OCI-LY1 (cell line): ENCODE data around the gene ATG4D.
"Not testable (repeated sequence)": the region's sequence is repeated elsewhere in the genome, so short reads cannot be mapped to it uniquely, and the experiment has no call there.

Experiments
- H2AFZ ChIP-seq: fragments of 200-600 bp; sonication (generic), shearing (Covaris generic); 2 replicates; pipeline ENCODE4 v1.6.0; 2014; ENCODE audit warnings: antibody characterized with exemption, mild to moderate bottlenecking, low read length
- H3F3A ChIP-seq: fragments of 200-600 bp; sonication (generic), shearing (Covaris generic); 2 replicates; pipeline ENCODE4 v1.6.0; 2014; ENCODE audit warnings: mild to moderate bottlenecking, antibody characterized with exemption, low read length, moderate library complexity; ENCODE audit not compliant: insufficient read depth
- H3K27ac ChIP-seq: fragments of 200-600 bp; sonication (generic); 2 replicates; pipeline ENCODE4 v1.5.1; 2014; ENCODE audit warnings: low read length, mixed run types, mild to moderate bottlenecking, low read depth; ENCODE audit not compliant: poor library complexity, severe bottlenecking
- H3K27me3 ChIP-seq: fragments of 200-600 bp; sonication (generic); 2 replicates; pipeline ENCODE4 v1.6.0; 2014; ENCODE audit warnings: antibody characterized with exemption, mild to moderate bottlenecking, low read length, moderate library complexity; ENCODE audit not compliant: insufficient read depth
- H3K36me3 ChIP-seq: fragments of 200-600 bp; sonication (generic); 2 replicates; pipeline ENCODE4 v1.6.1; 2014; ENCODE audit warnings: mild to moderate bottlenecking, antibody characterized with exemption, low read length, moderate library complexity, mixed read lengths; ENCODE audit not compliant: insufficient read depth
- H3K4me1 ChIP-seq: fragments of 200-600 bp; sonication (generic); 2 replicates; pipeline ENCODE4 v1.5.1; 2014; ENCODE audit warnings: mild to moderate bottlenecking, low read length, moderate library complexity; ENCODE audit not compliant: insufficient read depth, severe bottlenecking
- H3K4me2 ChIP-seq: fragments of 200-600 bp; sonication (generic), shearing (Covaris generic); 2 replicates; pipeline ENCODE4 v1.6.1; 2014; ENCODE audit warnings: low read length
- H3K4me3 ChIP-seq: fragments of 200-600 bp; sonication (generic); 2 replicates; pipeline ENCODE4 v1.5.1; 2014; ENCODE audit warnings: low read length, low read depth, mild to moderate bottlenecking, mixed read lengths; ENCODE audit not compliant: poor library complexity, severe bottlenecking
- H3K79me2 ChIP-seq: fragments of 200-600 bp; shearing (Covaris generic); 2 replicates; pipeline ENCODE4 v1.6.1; 2016; ENCODE audit warnings: mixed run types, low read length, mixed read lengths; ENCODE audit not compliant: insufficient read depth
- H3K9ac ChIP-seq: fragments of 200-600 bp; sonication (generic), shearing (Covaris generic); 2 replicates; pipeline ENCODE4 v1.6.1; 2014; ENCODE audit warnings: mild to moderate bottlenecking, low read length, mixed read lengths
- H3K9me2 ChIP-seq: fragments of 200-600 bp; sonication (generic), shearing (Covaris generic); 2 replicates; pipeline ENCODE4 v1.6.1; 2014; ENCODE audit warnings: low read depth, mild to moderate bottlenecking, low read length, mixed read lengths
- H3K9me3 ChIP-seq: fragments of 200-600 bp; shearing (Covaris generic); 2 replicates; pipeline ENCODE4 v1.6.1; 2014; ENCODE audit warnings: low read length, mixed read lengths
- H4K20me1 ChIP-seq: fragments of 200-600 bp; sonication (generic), shearing (Covaris generic); 2 replicates; pipeline ENCODE4 v1.6.0; 2016; ENCODE audit warnings: mild to moderate bottlenecking, low read length; ENCODE audit not compliant: insufficient read depth
- CTCF ChIP-seq: fragments of 200-600 bp; sonication (generic), shearing (Covaris generic); IDR thresholded peaks from 2 replicates; pipeline ENCODE4 v1.5.1; 2017; ENCODE audit warnings: mild to moderate bottlenecking, antibody characterized with exemption, low read length, moderate library complexity, mixed read lengths
- EZH2 ChIP-seq: fragments of 200-600 bp; sonication (generic), shearing (Covaris generic); IDR thresholded peaks from 2 replicates; pipeline ENCODE4 v1.8.0; 2017; ENCODE audit warnings: borderline replicate concordance, mixed run types, mild to moderate bottlenecking, antibody characterized with exemption, low read length, moderate library complexity, mixed read lengths

Gene ATG4D

GRCh38 chr19:10568826-10569651 is 25.3 kb downstream of the ATG4D start, which contains the start of gene CDKN2D:
Gene CDKN2D (minus strand): TSS chr19:10568979. CDS start chr19:10568653, 326 bp downstream.
- Histone ChIP-seq H3K27ac (peak within 1 kb of the TSS; percentile 98), H3K9me2 (no peaks in the 10 kb centered on the region), H3K4me1 (peaks cover 38% of the 10 kb centered on the region), H3K9ac (peak within 1 kb of the TSS; percentile 95), H4K20me1 (no peaks in the 10 kb centered on the region), H3K9me3 (no peaks in the 10 kb centered on the region), H3K27me3 (no peaks in the 10 kb centered on the region), H3K4me2 (peak within 1 kb of the TSS; percentile 83), H2AFZ (no peak within 1 kb of the TSS; the same call in 1 of the 2 replicates), H3K4me3 (peak within 1 kb of the TSS; percentile 67), H3F3A (peaks cover 9% of the 10 kb centered on the region; the same call in 1 of the 2 replicates), H3K79me2 (peaks cover 10% of the 10 kb centered on the region), H3K36me3 (peaks cover 5% of the 10 kb centered on the region; the same call in 1 of the 2 replicates)
- TF ChIP-seq EZH2 = no peak
- TF ChIP-seq CTCF = no peak

- H3K9me3 ChIP-seq, H3K4me3 ChIP-seq, H3F3A ChIP-seq, H3K79me2 ChIP-seq, H3K9me2 ChIP-seq, H3K4me2 ChIP-seq, H3K9ac ChIP-seq, H3K27me3 ChIP-seq, H3K27ac ChIP-seq, H3K4me1 ChIP-seq, H4K20me1 ChIP-seq, H2AFZ ChIP-seq, H3K36me3 ChIP-seq: not testable (repeated sequence)
Measured at GRCh38 chr19:10573793-10574192, 30.1 kb downstream of the ATG4D start.

GRCh38 chr19:10574462-10574861 is 30.8 kb downstream of the ATG4D start:
- H3K9ac ChIP-seq = no peak overlapping the region

More at GRCh38 chr19:10574462-10574861, 30.8 kb downstream of the ATG4D start:
- Histone ChIP-seq H3F3A (no peaks in the 10 kb centered on the region), H3K9me3 (no peaks in the 10 kb centered on the region), H2AFZ (no peak overlapping the region), H4K20me1 (no peaks in the 10 kb centered on the region), H3K36me3 (no peaks in the 10 kb centered on the region), H3K4me3 (no peak overlapping the region), H3K4me1 (peaks cover 6% of the 10 kb centered on the region), H3K9me2 (no peaks in the 10 kb centered on the region), H3K4me2 (no peak overlapping the region), H3K27ac (no peak overlapping the region), H3K79me2 (no peaks in the 10 kb centered on the region), H3K27me3 (peaks cover 5% of the 10 kb centered on the region; the same call in 1 of the 2 replicates)
- no peak for TF ChIP-seq EZH2
- TF ChIP-seq CTCF = no peak
